Measurements from ENCODE around the gene GCNT1. TPM values are rescaled to one million over a fixed set of nuclear protein-coding genes. Genes with fewer than 3 reads are reported as not detected.

GCNT1 gene
- polyA plus RNA-seq, 2 of the 4 experiments (the other 2 are of a cell fraction) = 1.0 to 2.2 TPM

- Histone ChIP-seq H3K9me3 (no peaks in the 10 kb centered on the region), H3K27ac (no peak overlapping the region), H3K4me3 (no peak overlapping the region), H3K4me2 (no peak overlapping the region), H3K4me1 (no peaks in the 10 kb centered on the region)
- TF ChIP-seq, protein P1, sequence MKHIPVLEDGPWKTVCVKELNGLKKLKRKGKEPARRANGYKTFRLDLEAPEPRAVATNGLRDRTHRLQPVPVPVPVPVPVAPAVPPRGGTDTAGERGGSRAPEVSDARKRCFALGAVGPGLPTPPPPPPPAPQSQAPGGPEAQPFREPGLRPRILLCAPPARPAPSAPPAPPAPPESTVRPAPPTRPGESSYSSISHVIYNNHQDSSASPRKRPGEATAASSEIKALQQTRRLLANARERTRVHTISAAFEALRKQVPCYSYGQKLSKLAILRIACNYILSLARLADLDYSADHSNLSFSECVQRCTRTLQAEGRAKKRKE (CRISPR knock-in tag; IDR thresholded peaks at IDR 0.05; ENCODE audit: low read depth) = no peak
- TF ChIP-seq JUN (IDR thresholded peaks at IDR 0.05) (no peak), NR3C1 (IDR thresholded peaks at IDR 0.05) (no peak), HOXA7 (CRISPR knock-in tag; IDR thresholded peaks at IDR 0.05) (no peak), MYC (IDR thresholded peaks at IDR 0.05; ENCODE audit: borderline replicate concordance, low read length) (no peak), TFCP2L1 (CRISPR knock-in tag; IDR thresholded peaks at IDR 0.05) (no peak), BCL3 (IDR thresholded peaks at IDR 0.05) (no peak), CBX2 (IDR thresholded peaks at IDR 0.05; ENCODE audit: borderline replicate concordance, low read depth) (no peak), RCOR1 (IDR thresholded peaks at IDR 0.05; ENCODE audit: low read depth, low read length) (no peak), PBX3 (IDR thresholded peaks at IDR 0.05) (no peak)
- TF ChIP-seq, protein P2, sequence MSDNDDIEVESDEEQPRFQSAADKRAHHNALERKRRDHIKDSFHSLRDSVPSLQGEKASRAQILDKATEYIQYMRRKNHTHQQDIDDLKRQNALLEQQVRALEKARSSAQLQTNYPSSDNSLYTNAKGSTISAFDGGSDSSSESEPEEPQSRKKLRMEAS (IDR thresholded peaks at IDR 0.05) = no peak
- ATAC-seq = no peak
- POLR2A ChIA-PET = no interaction called here
- CTCF ChIA-PET = interaction anchor here (1.7 kb wide), 1 partner anchor 219 kb away, joined by 3 read pairs; no protein-coding TSS in a partner anchor
- DNase-seq (ENCODE audit: low read depth in 1 of 2, low spot score in 1 of 2) = no peak
- FAIRE-seq = no peak
- WGBS (ENCODE audit: missing lambda C conversion rate) = 44% methylated on average over 2 of the region's 2 CpGs
These were observed 27.2 kb downstream of the GCNT1 start for GRCh38 chr9:76486151-76486550.

DNA sequence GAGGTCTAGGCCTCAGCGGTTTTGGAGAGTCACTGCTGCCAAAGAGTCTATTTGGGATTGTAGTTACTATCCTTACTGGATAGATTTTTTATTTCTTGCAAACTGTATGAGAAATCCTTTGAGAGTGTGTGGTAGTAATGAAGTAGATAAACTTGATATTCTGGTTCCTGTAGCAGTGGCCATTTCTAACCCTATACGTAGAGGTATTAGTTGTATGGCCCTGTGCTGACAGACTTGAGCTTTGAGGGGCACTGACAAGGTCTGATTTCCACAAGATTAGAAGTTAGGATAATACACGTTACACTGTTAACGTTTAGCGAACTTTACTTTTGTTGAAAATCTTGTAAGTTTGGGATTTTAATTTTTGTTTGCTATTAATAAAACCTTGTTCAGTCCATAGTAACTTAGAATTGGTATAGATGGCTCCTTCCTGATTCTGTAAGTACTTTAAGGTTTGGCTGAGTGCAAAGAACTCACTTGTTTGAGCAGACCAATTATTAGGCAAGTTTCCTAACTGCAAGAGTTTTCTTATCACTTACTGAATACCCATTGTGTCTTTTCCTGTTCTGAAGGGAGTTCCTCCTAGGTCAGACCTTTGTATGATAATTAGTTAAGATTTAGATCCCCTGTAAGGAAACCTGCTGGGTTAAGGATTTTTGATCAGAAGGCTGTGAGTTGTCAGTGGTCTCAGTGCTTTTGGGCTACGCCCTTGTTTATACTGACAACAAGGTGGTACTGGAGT is 31.4 kb downstream of the GCNT1 start:
- no peak overlapping the region for H3K4me3 ChIP-seq
- ChIA-PET POLR2A (no interaction called here), CTCF (interaction anchor here (1.2 kb wide), 1 partner anchor 215 kb away, joined by 3 read pairs; no protein-coding TSS in a partner anchor)
- no peak for DNase-seq (ENCODE audit: low read depth in 1 of 2, low spot score in 1 of 2)
- H3K4me2 ChIP-seq = no peak overlapping the region
- TF ChIP-seq NR3C1 (IDR thresholded peaks at IDR 0.05) (no peak), HMGXB4 (CRISPR knock-in tag; IDR thresholded peaks at IDR 0.05; ENCODE audit: borderline replicate concordance) (no peak), ZNF302 (CRISPR knock-in tag; IDR thresholded peaks at IDR 0.05) (no peak), FOXS1 (CRISPR knock-in tag; IDR thresholded peaks at IDR 0.05) (no peak), BHLHE40 (IDR thresholded peaks at IDR 0.05; ENCODE audit: low read depth, low read length) (no peak), RARB (CRISPR knock-in tag; IDR thresholded peaks at IDR 0.05) (no peak), RCOR1 (IDR thresholded peaks at IDR 0.05; ENCODE audit: low read depth, low read length) (no peak), HOXA7 (CRISPR knock-in tag; IDR thresholded peaks at IDR 0.05) (no peak), ZC3H11A (IDR thresholded peaks at IDR 0.05) (no peak), RFX5 (IDR thresholded peaks at IDR 0.05) (no peak), ZSCAN20 (CRISPR knock-in tag; IDR thresholded peaks at IDR 0.05) (no peak), SREBF2 (IDR thresholded peaks at IDR 0.05) (no peak), SMC3 (IDR thresholded peaks at IDR 0.05) (no peak), CEBPB (IDR thresholded peaks at IDR 0.05) (no peak), ESRRA (IDR thresholded peaks at IDR 0.05; ENCODE audit: borderline replicate concordance, low read length) (no peak)
- TF ChIP-seq, protein P3, sequence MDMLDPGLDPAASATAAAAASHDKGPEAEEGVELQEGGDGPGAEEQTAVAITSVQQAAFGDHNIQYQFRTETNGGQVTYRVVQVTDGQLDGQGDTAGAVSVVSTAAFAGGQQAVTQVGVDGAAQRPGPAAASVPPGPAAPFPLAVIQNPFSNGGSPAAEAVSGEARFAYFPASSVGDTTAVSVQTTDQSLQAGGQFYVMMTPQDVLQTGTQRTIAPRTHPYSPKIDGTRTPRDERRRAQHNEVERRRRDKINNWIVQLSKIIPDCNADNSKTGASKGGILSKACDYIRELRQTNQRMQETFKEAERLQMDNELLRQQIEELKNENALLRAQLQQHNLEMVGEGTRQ (IDR thresholded peaks at IDR 0.05) = no peak
- TF ChIP-seq, protein P4, sequence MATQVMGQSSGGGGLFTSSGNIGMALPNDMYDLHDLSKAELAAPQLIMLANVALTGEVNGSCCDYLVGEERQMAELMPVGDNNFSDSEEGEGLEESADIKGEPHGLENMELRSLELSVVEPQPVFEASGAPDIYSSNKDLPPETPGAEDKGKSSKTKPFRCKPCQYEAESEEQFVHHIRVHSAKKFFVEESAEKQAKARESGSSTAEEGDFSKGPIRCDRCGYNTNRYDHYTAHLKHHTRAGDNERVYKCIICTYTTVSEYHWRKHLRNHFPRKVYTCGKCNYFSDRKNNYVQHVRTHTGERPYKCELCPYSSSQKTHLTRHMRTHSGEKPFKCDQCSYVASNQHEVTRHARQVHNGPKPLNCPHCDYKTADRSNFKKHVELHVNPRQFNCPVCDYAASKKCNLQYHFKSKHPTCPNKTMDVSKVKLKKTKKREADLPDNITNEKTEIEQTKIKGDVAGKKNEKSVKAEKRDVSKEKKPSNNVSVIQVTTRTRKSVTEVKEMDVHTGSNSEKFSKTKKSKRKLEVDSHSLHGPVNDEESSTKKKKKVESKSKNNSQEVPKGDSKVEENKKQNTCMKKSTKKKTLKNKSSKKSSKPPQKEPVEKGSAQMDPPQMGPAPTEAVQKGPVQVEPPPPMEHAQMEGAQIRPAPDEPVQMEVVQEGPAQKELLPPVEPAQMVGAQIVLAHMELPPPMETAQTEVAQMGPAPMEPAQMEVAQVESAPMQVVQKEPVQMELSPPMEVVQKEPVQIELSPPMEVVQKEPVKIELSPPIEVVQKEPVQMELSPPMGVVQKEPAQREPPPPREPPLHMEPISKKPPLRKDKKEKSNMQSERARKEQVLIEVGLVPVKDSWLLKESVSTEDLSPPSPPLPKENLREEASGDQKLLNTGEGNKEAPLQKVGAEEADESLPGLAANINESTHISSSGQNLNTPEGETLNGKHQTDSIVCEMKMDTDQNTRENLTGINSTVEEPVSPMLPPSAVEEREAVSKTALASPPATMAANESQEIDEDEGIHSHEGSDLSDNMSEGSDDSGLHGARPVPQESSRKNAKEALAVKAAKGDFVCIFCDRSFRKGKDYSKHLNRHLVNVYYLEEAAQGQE (IDR thresholded peaks at IDR 0.05) = no peak
- TF ChIP-seq, protein P1 (CRISPR knock-in tag; IDR thresholded peaks at IDR 0.05; ENCODE audit: low read depth) = no peak
- no peaks in the 10 kb centered on the region for H3K4me1 ChIP-seq
- ATAC-seq = no peak
- no peak for FAIRE-seq
- no peaks in the 10 kb centered on the region for H3K9me3 ChIP-seq
- WGBS (ENCODE audit: missing lambda C conversion rate) = 59% methylated on average over 6 of the region's 6 CpGs
- H3K27ac ChIP-seq = no peak overlapping the region
